Measurements from ENCODE around the gene CLIP4.
"Not testable (repeated sequence)": the region's sequence is repeated elsewhere in the genome, so short reads cannot be mapped to it uniquely, and the experiment has no call there.

Gene CLIP4

GRCh38 chr2:29114946-29115609 lies at the start of gene CLIP4:
Gene CLIP4, plus strand, starts transcription at chr2:29115415. Its CDS starts 5,974 bp downstream, at chr2:29121389.
- peak in 1 of 2 experiments; percentile 35 for DNase-seq

GRCh38 chr2:29066271-29066860 lies 48.8 kb upstream of the CLIP4 start:
- no peak for DNase-seq

GRCh38 chr2:29066997-29067605 lies 48.1 kb upstream of the CLIP4 start:
- no peak for DNase-seq

GRCh38 chr2:29068513-29068912 lies 46.7 kb upstream of the CLIP4 start:
- DNase-seq, result peak; percentile 44 to 52

- no peak for DNase-seq
Observed at GRCh38 chr2:29070526-29070925, 44.7 kb upstream of the CLIP4 start.

- no peak for DNase-seq
Observed at GRCh38 chr2:29071032-29071975, 43.9 kb upstream of the CLIP4 start.

- no peak for DNase-seq
Observed at GRCh38 chr2:29072251-29072650, 43.0 kb upstream of the CLIP4 start.

GRCh38 chr2:29072971-29073725 lies 42.1 kb upstream of the CLIP4 start:
- DNase-seq, result no peak

GRCh38 chr2:29073933-29074332 lies 41.3 kb upstream of the CLIP4 start:
- no peak for DNase-seq

GRCh38 chr2:29074411-29074810 lies 40.8 kb upstream of the CLIP4 start, which contains the start of gene PCARE:
Gene PCARE, minus strand, starts transcription at chr2:29074523. Its CDS starts 262 bp downstream, at chr2:29074261.
- no peak for DNase-seq

- no peak for DNase-seq
Observed at GRCh38 chr2:29075894-29076705, 39.1 kb upstream of the CLIP4 start.

- no peak for DNase-seq
Observed at GRCh38 chr2:29079887-29080286, 35.3 kb upstream of the CLIP4 start.

GRCh38 chr2:29080886-29081743 lies 34.1 kb upstream of the CLIP4 start:
- DNase-seq, result no peak

- no peak for DNase-seq
Observed at GRCh38 chr2:29082804-29083495, 32.3 kb upstream of the CLIP4 start.

GRCh38 chr2:29084554-29084953 lies 30.7 kb upstream of the CLIP4 start:
- no peak for DNase-seq

- DNase-seq, result not testable (repeated sequence)
Observed at GRCh38 chr2:29090311-29090710, 24.9 kb upstream of the CLIP4 start.

GRCh38 chr2:29096969-29097368 lies 18.2 kb upstream of the CLIP4 start:
- DNase-seq, result no peak

GRCh38 chr2:29097569-29097968 lies 17.6 kb upstream of the CLIP4 start:
- no peak for DNase-seq

GRCh38 chr2:29100564-29100963 lies 14.7 kb upstream of the CLIP4 start:
- no peak for DNase-seq

- DNase-seq, result no peak
Observed at GRCh38 chr2:29104688-29105087, 10.5 kb upstream of the CLIP4 start.

Data from SHP77 (cell line).